Fibroblast of skin of right biceps (primary cell): ENCODE measurements around the gene NUDT6.
"Not testable (repeated sequence)": the region's sequence is repeated elsewhere in the genome, so short reads cannot be mapped to it uniquely, and the experiment has no call there.

ENCODE experiments used
- DNase-seq: peaks from one replicate; pipeline ENCODE4 v3.0.0-alpha.2; 2013

The NUDT6 gene, protein sequence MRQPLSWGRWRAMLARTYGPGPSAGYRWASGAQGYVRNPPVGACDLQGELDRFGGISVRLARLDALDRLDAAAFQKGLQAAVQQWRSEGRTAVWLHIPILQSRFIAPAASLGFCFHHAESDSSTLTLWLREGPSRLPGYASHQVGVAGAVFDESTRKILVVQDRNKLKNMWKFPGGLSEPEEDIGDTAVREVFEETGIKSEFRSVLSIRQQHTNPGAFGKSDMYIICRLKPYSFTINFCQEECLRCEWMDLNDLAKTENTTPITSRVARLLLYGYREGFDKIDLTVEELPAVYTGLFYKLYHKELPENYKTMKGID

DNA sequence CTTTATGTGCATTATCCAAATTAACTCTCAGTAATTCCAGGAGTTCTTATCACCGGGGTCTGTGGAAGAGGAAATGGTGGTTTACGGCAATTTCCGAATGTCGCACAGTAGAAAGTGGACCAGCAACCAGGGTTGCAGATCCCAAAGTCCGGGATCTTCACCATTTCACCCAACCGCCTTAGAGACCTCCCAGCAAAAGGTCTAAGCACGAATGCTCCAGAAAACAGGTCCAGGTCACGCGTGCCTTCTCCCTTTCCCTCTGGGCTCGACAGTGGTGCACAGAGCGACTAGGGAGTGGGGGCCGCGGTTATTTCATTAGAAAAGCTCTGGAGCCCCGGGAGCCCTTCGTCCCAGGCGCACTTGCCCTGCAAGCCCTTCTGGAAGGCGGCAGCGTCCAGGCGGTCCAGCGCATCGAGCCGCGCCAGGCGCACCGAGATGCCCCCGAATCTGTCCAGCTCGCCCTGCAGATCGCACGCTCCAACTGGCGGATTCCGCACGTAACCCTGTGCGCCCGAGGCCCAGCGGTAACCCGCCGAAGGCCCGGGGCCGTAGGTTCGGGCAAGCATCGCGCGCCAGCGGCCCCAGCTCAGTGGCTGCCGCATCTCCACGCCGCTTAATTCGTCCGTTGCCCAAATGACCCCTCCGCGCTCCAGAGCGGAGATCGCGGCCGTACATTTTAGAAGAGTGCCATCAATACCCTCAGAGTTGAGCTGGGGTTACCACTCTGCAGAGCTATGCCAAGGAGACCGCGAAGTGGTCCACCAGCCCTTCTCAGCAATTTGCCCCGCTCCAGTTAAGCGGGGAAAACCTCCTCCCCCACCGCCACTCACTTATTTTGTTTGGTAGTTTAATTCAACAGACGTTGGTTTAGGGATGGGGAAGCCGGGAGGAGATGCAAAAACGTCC, at the start of gene NUDT6:
TSS of gene NUDT6 (minus strand) at position 627 of the 906 bp plus-strand sequence. CDS start at position 602, 25 bp downstream.
- DNase-seq: peak; percentile 63

DNA sequence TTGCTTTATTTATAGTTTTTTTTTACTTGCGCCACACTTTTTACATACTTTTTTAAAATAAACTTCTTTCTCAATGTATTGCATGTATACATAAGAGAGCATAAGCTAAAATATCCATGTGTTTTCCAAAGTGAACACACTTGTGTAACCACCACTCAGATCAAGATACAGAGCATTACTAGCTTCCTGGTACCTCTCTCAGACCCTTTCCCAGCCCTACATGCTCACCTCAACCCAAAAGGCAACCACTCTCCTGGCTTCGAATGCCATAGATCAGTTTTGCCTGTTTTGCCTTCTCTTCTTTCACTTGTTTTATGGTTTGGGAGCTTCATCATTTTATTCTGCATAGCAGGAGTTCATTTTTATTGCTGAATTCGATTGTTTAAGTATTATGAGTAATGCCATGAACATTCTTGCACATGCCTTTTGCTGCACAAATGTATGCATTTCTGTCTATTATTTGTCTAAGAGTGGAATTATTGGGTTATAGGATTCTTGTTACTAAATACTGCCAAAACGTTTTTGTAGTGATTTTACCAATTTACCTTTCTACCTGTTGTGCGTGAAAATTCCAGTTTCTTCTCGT, 45.9 kb upstream of the NUDT6 start:
- DNase-seq: peak; percentile 60

DNA sequence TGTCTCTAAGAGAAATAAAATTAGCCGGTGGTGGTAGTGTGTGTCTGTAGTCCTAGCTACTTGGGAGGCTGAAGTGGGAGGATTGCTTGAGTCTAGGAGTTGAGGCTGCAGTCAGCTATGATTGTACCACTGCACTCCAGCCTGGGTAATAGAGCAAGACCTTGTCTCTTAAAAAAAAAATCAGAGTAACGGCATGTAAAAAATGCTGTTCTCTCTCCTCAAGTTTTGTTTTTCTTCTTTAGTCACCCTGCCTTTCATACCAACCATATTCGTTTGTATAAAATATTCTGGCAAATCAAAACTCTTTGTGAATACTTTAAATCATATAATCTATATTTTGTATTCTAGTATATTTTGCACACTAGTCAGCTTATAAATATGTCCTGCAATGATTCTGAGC, 44.8 kb upstream of the NUDT6 start:
- DNase-seq: no peak

- no peak for DNase-seq
Measured at GRCh38 chr4:122966201-122966600, 43.8 kb upstream of the NUDT6 start.

DNA sequence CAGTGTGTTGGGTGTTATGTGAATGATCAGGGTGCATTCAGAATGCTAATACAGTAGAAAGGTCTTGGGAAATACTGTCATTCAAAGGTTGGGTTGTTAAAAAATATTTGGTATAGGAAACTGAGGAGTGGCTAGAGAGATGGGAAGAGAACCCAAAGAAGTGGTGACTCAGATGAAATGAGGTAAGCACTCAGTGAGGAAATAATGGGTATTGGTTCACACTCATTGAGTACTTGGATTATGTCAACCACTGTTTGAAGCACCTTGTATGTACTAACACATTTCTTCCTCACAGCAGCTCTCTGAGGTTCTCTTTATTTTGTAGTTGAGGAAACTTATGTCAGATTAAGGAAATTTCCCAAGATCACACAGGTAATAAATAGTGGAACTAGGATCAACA, 40.8 kb upstream of the NUDT6 start:
- peak; percentile 24 for DNase-seq

GRCh38 chr4:122960611-122961000, 38.2 kb upstream of the NUDT6 start:
- DNase-seq: no peak

- no peak for DNase-seq
Measured at GRCh38 chr4:122959981-122960610, 37.7 kb upstream of the NUDT6 start.

DNA sequence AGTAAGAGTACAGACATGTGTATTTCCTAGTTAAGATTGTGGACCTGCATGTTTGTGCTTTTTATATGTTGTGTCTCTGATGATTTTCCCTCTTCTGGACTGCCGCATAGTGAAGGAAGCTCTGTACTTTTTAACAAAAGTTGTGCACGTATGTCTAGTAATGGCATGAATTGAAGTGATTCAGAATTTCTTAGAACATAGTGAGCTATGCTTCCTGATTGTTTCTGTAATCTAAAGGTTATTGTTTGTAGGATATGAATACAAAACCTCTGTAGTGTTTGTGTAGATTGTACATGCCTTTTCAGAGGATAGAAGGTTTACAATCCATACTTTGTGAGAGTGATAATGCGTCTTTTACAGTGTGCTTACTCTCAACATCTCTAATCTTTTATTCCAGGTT, 37.0 kb upstream of the NUDT6 start:
- DNase-seq: no peak

DNA sequence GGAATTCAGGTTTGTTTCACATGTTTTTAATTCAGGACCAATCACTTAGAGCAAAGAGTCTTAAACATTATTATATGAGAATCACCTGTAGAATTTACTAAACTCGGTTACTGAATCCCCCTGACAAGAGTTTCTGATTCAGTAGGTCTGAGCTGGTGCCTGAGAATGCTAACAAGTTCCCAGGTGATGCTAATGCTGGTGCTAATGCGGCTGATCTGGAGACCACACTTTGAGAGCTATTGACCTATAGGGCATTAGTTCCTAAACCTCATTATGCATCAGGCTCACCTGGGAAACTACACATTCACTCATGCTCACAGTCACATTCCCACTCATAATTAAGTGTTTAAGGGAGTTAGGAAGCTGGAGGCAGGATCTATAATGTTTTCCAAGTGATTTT, 36.1 kb upstream of the NUDT6 start:
- DNase-seq: no peak

DNA sequence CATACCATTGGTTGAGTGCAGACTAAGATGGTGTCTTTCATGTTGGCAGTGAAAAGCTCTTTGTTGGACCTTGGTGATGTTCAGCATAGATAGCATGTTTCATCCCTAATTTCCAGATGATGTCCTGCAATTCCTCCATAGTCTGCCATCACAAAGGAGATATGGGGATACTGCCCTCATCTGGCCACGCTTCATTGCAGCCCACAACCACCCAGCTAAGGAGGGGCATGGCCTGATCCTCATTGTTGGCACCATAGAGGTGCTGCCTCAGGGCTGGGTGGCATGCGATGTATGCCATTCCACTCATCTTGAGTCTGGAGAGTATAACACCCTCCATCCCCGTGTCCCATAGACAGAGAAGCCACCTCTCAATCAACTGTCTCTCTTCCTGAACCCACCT, 31.5 kb upstream of the NUDT6 start:
- DNase-seq: no peak

DNA sequence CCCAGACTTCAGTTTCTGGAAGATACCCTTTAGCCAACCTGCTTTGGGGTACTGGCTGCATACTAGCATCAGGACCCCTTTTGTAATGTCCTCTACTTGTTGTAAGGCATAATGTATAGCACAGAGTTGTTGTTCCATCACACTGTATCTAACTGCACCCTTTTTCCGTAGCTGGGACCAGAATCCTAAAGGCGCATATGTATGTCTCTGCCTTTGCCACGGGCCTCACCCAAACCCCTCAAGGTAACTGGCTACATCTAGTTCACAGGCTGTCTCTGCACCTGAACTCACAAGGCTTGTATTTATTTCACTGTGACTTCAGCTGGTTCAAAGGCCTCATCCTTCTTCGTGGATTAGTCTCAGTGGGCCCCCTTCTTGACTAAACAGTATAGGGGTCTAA, 29.6 kb upstream of the NUDT6 start:
- DNase-seq: no peak

DNA sequence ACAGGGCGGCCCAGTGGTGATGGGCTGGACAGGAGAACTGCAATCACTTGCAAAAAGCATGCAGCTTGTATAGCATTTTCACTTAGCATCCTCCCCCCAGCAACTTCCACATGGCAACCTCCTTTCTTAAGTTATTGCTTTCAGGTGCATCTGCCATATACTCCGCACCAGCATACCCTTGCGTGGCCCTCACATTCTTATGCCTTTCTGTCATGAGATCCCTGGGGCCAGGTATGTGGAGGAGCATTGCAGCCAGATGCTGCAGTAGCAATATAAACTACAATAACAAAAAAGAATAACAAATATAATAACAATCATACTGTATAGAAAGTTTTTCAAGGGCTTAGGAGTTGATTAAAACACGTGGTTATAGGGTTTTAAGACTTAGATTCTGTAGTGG, 26.3 kb upstream of the NUDT6 start:
- no peak for DNase-seq

- no peak for DNase-seq
Measured at GRCh38 chr4:122946142-122946541, 23.7 kb upstream of the NUDT6 start.

DNA sequence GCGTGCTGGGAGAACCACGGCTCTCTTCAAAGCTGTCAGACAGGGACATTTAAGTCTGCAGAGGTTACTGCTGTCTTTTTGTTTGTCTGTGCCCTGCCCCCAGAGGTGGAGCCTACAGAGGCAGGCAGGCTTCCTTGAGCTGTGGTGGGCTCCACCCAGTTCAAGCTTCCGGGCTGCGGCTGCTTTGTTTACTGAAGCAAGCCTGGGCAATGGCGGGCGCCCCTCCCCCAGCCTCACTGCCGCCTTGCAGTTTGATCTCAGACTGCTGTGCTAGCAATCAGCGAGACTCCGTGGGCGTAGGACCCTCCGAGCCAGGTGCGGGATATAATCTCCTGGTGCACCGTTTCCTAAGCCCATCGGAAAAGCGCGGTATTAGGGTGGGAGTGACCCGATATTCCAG, 22.7 kb upstream of the NUDT6 start:
- not testable (repeated sequence) for DNase-seq

DNA sequence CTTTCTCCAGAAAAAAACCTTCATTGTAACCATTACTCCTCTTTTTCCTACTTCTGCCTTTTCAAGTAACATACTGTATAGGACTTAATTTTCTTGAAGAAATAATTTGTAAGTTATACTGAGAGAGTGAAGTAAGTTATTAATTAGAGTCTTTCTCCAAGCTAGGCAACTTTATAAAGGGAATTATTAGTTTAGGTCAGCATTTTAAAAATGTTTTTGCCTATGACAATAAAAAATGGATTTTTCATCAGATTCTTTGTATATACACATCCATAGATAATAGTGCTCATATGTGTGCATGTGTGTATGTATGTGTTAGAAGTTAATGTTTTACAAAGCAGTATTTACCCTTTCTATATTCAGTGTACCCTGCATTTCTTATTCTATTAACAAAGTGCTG, 10.4 kb upstream of the NUDT6 start:
- no peak for DNase-seq

- DNase-seq: peak; percentile 22
Measured at GRCh38 chr4:122930862-122931261, 8.5 kb upstream of the NUDT6 start.

DNA sequence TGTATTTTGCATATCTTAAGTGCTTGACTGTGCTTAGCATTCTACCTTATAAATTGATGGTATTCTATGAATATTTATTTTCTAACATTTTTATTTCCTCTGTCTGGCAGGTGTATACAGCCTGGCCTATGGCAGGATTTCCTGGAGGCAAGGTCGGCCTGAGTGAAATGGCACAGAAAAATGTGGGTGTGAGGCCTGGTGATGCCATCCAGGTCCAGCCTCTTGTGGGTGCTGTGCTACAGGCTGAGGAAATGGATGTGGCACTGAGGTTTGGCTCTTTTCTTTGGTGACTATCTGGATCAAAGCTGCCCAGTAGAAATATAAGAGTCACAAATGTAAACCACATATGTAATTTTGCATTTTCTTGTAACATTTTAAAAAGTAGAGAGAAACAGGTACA, 6.5 kb upstream of the NUDT6 start:
- no peak for DNase-seq

DNA sequence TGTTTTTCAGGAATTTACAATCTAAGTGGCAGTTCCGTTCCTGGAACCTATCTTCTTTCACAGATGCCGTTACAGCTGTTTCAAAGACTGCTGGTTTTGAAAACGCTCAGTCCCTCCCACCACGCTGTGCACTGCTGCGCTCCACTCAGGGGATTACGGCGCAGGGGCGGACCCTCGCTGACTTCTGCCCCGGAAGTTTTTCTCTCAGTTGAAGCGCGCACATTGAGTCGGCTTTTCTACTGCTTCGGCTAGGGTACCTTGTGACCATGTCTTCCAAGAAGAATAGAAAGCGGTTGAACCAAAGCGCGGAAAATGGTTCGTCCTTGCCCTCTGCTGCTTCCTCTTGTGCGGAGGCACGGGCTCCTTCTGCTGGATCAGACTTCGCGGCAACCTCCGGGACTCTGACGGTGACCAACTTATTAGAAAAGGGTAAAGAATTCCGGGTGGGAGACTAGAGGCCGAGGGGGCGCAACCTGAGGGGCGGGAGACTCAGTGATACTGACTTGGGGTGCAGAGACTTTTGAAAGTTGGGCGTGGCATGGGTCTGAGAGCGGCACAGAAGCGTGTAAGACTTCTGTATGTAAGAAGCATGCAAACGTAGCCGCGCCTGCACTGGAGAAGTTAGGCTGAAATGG, 597 bp upstream of the NUDT6 start:
- DNase-seq: peak; percentile 88

GRCh38 chr4:122921300-122921699, 1.1 kb downstream of the NUDT6 start:
- no peak for DNase-seq

DNA sequence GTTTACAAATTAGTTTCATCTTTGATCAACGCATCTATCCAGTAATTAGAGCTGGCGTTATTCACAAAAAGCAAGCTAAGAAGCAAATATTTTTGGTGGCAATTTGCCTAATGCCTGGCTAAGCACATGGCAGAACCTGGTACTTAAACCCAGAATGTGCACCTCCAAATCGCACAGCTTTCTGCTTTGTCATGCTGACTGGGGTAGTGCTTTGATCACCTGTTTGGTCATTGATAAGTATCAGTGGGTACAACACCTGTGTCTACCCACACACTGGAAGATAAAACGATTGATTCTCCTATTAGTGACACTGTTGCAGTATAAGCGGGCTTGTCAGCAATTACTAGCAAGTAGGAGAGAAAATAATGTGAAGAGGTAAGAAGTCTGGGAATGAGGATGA, 1.9 kb downstream of the NUDT6 start:
- no peak for DNase-seq

DNA sequence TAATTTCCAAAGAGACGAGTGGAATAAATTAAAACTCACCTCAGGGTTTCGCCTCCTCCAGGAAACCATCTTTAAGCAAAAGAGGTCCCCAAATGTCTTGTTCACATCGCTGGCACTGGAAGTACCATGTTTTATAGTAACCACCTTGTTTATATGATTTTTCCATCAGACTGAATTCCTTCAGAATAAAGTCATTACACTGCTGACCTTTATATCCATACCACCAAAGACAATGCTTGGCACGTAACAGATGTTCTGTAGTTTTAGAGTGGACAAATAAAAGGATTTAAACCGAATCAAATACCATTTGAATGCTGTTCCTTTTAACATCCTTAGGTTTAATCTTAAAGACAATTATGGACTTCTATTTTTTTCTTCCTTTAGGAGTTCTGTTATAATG, 4.7 kb downstream of the NUDT6 start:
- DNase-seq: no peak

- DNase-seq: peak; percentile 60
Measured at GRCh38 chr4:122914938-122915337, 7.5 kb downstream of the NUDT6 start.
